Measurements from ENCODE around the gene FAM24B. TPM values are rescaled to one million over a fixed set of nuclear protein-coding genes. Genes with fewer than 3 reads are reported as not detected.

FAM24B gene
- total and polyA plus RNA-seq, 2 donors (not counting 3 experiments of a cell fraction or from before 2014, with no cell fraction given): 9.3 to 10.6 TPM

GRCh38 chr10:122841569-122841968 lies 37.8 kb downstream of the FAM24B start:
- CTCF ChIA-PET: no interaction called here
- FAIRE-seq (no peak), DNase-seq (ENCODE audit: low read depth, low spot score) (no peak)
- H4K20me1 ChIP-seq (replicated peaks; ENCODE audit: control insufficient read depth, extremely low read depth, insufficient read depth, low read length): no peaks in the 10 kb centered on the region
- H3K36me3 ChIP-seq (ENCODE audit: control insufficient read depth in 2 of 2, extremely low read depth in 1 of 2, insufficient read depth in 2 of 2, low read length in 2 of 2): peaks cover 0 to 6% of the 10 kb centered on the region in 2 experiments
- intact Hi-C loops (cut with micrococcal nuclease): no loop called here
- H3K4me1 ChIP-seq (ENCODE audit: control insufficient read depth, extremely low read depth, insufficient read depth, low read length): no peaks in the 10 kb centered on the region
- H3K27me3 ChIP-seq (ENCODE audit: control insufficient read depth in 2 of 2, insufficient read depth in 2 of 2, low read length in 2 of 2): no peaks in the 10 kb centered on the region
- no peaks in the 10 kb centered on the region for H3K9me1 ChIP-seq (replicated peaks; ENCODE audit: control insufficient read depth, extremely low read depth, insufficient read depth, low read length)
- H3K27ac ChIP-seq (ENCODE audit: insufficient read depth, low read depth, low read length): no peak overlapping the region
- BruUV-seq (replicated peaks): no TSS peak
- TF ChIP-seq CTCF (IDR thresholded peaks at IDR 0.05; ENCODE audit: extremely low read depth in 1 of 2, insufficient read depth in 1 of 2, low read depth in 1 of 2, low read length in 2 of 2): no peak
- no peak for TF ChIP-seq MAX (IDR thresholded peaks at IDR 0.05; ENCODE audit: insufficient read depth, insufficient read length)
- TF ChIP-seq EZH2 (IDR thresholded peaks at IDR 0.05; ENCODE audit: borderline replicate concordance, low read depth, low read length, severe bottlenecking): no peak
- no peak overlapping the region for H3K4me3 ChIP-seq (replicated peaks in 1 of 3; ENCODE audit: insufficient read depth in 1 of 3, low read depth in 1 of 3, low read length in 3 of 3)
- H2AFZ ChIP-seq (ENCODE audit: low read depth, low read length): no peak overlapping the region
- dilution Hi-C loops (cut with MboI; ENCODE audit: extremely low pct_ligation_motif_present, low sequenced_read_pairs): no loop called here
- no peaks in the 10 kb centered on the region for H3K79me2 ChIP-seq (ENCODE audit: control insufficient read depth, insufficient read depth, low read length)
- no peaks in the 10 kb centered on the region for H3K9me3 ChIP-seq (replicated peaks; ENCODE audit: control insufficient read depth, insufficient read depth, low read length)
- H3K9ac ChIP-seq (replicated peaks; ENCODE audit: extremely low read depth, insufficient read depth, low read length): no peak overlapping the region
- POLR2A ChIA-PET: no interaction called here
- H3K4me2 ChIP-seq (ENCODE audit: insufficient read depth, low read length): no peak overlapping the region

GRCh38 chr10:122839505-122839904 lies 39.9 kb downstream of the FAM24B start:
- Histone ChIP-seq H4K20me1 (replicated peaks; ENCODE audit: control insufficient read depth, extremely low read depth, insufficient read depth, low read length) (no peaks in the 10 kb centered on the region), H3K27me3 (ENCODE audit: control insufficient read depth in 2 of 2, insufficient read depth in 2 of 2, low read length in 2 of 2) (no peaks in the 10 kb centered on the region), H3K9me1 (replicated peaks; ENCODE audit: control insufficient read depth, extremely low read depth, insufficient read depth, low read length) (no peaks in the 10 kb centered on the region), H3K9ac (replicated peaks; ENCODE audit: extremely low read depth, insufficient read depth, low read length) (no peak overlapping the region), H3K27ac (ENCODE audit: insufficient read depth, low read depth, low read length) (no peak overlapping the region), H3K9me3 (replicated peaks; ENCODE audit: control insufficient read depth, insufficient read depth, low read length) (no peaks in the 10 kb centered on the region), H3K4me2 (ENCODE audit: insufficient read depth, low read length) (no peak overlapping the region), H3K4me1 (ENCODE audit: control insufficient read depth, extremely low read depth, insufficient read depth, low read length) (no peaks in the 10 kb centered on the region), H2AFZ (ENCODE audit: low read depth, low read length) (no peak overlapping the region), H3K36me3 (ENCODE audit: control insufficient read depth in 2 of 2, extremely low read depth in 1 of 2, insufficient read depth in 2 of 2, low read length in 2 of 2) (peaks cover 0 to 6% of the 10 kb centered on the region in 2 experiments), H3K79me2 (ENCODE audit: control insufficient read depth, insufficient read depth, low read length) (no peaks in the 10 kb centered on the region), H3K4me3 (replicated peaks in 1 of 3; ENCODE audit: insufficient read depth in 1 of 3, low read depth in 1 of 3, low read length in 3 of 3) (no peak overlapping the region)
- FAIRE-seq (no peak), DNase-seq (ENCODE audit: low read depth, low spot score) (no peak)
- intact Hi-C loops (cut with micrococcal nuclease) (no loop called here), dilution Hi-C loops (cut with MboI; ENCODE audit: extremely low pct_ligation_motif_present, low sequenced_read_pairs) (no loop called here)
- ChIA-PET CTCF (no interaction called here), POLR2A (no interaction called here)
- TF ChIP-seq MYC (IDR thresholded peaks at IDR 0.05; ENCODE audit: low read depth, low read length): no peak
- TF ChIP-seq FOS (IDR thresholded peaks at IDR 0.05; ENCODE audit: borderline replicate concordance, insufficient read depth, low read length): no peak
- no peak for TF ChIP-seq MAX (IDR thresholded peaks at IDR 0.05; ENCODE audit: insufficient read depth, insufficient read length)
- TF ChIP-seq POLR2A (IDR thresholded peaks at IDR 0.05; ENCODE audit: low read depth, low read length): no peak
- no peak for TF ChIP-seq POLR2AphosphoS5 (IDR thresholded peaks at IDR 0.05; ENCODE audit: insufficient read depth, low read depth, low read length)
- no peak for TF ChIP-seq CTCF (IDR thresholded peaks at IDR 0.05; ENCODE audit: extremely low read depth in 1 of 2, insufficient read depth in 1 of 2, low read depth in 1 of 2, low read length in 2 of 2)
- TF ChIP-seq GATA2 (IDR thresholded peaks at IDR 0.05; ENCODE audit: insufficient read depth, insufficient read length, low read depth, low read length): no peak
- TF ChIP-seq EZH2 (IDR thresholded peaks at IDR 0.05; ENCODE audit: borderline replicate concordance, low read depth, low read length, severe bottlenecking): no peak
- no peak for TF ChIP-seq JUN (IDR thresholded peaks at IDR 0.05; ENCODE audit: borderline replicate concordance, insufficient read depth, insufficient read length, low read depth)
- no TSS peak for BruUV-seq (replicated peaks)
